ENCODE results near the gene HLA-DQB2. TPM values are rescaled to one million over a fixed set of nuclear protein-coding genes. Genes with fewer than 3 reads are reported as not detected.
A peak's percentile ranks its signal among the peaks of the same experiment; 100 is the strongest.
"Not testable (repeated sequence)": the region's sequence is repeated elsewhere in the genome, so short reads cannot be mapped to it uniquely, and the experiment has no call there.

The HLA-DQB2 gene
- total RNA-seq, 4 donors from 2014 or later: 0.41 to 9.8 TPM; not detected in 2

DNA sequence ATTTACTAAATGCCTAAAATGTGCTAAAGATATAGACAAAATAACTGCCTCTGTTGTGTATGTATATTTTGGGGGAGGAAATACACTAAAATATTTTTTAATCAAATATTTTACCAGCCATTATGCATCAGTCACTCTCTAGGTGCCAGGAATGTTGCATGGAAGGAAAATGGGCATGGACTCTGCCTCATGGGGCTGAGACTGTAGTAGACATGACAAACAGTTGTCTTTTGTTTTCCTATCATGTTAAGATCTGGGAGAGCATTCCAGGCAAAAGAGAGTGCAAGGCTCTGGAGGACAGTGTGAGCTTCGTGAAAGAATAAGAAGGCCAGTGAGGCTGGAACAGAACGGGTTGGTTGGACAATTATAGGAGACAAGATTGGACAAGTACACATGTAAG is 27.0 kb upstream of the HLA-DQB2 start:
- Histone ChIP-seq H3K27ac (no peak overlapping the region), H3K27me3 (peaks cover 4 to 6% of the 10 kb centered on the region in 2 donors), H3K4me1 (no peaks in the 10 kb centered on the region), H3K36me3 (no peaks in the 10 kb centered on the region), H3K4me3 (no peak overlapping the region), H3K9me3 (no peaks in the 10 kb centered on the region)
- no peak for TF ChIP-seq POLR2A (IDR thresholded peaks at IDR 0.05)
- TF ChIP-seq, protein P1, sequence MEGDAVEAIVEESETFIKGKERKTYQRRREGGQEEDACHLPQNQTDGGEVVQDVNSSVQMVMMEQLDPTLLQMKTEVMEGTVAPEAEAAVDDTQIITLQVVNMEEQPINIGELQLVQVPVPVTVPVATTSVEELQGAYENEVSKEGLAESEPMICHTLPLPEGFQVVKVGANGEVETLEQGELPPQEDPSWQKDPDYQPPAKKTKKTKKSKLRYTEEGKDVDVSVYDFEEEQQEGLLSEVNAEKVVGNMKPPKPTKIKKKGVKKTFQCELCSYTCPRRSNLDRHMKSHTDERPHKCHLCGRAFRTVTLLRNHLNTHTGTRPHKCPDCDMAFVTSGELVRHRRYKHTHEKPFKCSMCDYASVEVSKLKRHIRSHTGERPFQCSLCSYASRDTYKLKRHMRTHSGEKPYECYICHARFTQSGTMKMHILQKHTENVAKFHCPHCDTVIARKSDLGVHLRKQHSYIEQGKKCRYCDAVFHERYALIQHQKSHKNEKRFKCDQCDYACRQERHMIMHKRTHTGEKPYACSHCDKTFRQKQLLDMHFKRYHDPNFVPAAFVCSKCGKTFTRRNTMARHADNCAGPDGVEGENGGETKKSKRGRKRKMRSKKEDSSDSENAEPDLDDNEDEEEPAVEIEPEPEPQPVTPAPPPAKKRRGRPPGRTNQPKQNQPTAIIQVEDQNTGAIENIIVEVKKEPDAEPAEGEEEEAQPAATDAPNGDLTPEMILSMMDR (IDR thresholded peaks at IDR 0.05): no peak
- no peak for DNase-seq
- intact Hi-C loops (cut with DNase I; ENCODE audit: low total_unique reads): loop anchor here (10.0 kb wide), 1 partner anchor 376 kb away; no protein-coding TSS in a partner anchor

DNA sequence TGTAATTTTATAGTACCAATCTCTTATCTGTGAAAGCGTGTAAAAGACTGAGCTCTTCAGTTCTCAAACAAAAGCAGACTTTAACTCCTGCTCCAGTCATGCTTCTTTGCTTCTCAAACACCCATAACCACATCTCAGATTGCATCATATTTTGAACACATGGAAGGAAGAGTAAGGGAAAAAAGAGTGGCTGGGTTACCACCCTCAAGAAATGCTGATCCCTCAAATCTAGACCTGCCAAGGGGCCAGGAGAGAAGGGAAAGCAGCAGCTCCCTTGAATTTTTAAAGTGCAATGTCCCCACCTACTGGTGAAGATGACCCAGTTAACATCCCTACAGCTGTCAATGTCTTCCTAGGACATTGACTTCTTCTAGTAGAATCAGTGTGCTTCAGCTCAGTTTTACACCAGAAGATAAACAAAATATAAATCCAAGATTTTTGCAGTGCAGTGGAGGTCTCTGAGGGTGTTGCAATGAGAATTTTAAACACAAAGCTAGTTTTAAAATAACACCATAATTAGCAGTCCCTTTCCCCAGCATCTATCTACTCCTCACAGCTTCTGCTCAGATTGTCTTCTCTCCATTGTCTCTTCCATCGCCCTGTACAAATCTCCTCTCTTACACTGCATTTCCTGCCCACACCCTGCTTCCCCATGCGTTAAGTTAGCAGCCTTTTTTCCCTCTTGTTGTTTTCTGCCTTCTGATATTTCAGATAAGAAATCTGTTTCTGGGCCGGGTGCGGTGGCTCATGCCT is 22.6 kb upstream of the HLA-DQB2 start:
- H3K27ac ChIP-seq: no peak overlapping the region
- H3K9me3 ChIP-seq: no peaks in the 10 kb centered on the region
- no peaks in the 10 kb centered on the region for H3K4me1 ChIP-seq
- intact Hi-C loops (cut with DNase I; ENCODE audit: low total_unique reads): no loop called here
- H3K36me3 ChIP-seq: no peaks in the 10 kb centered on the region
- H3K27me3 ChIP-seq: peaks cover 0 to 6% of the 10 kb centered on the region in 2 donors
- no peak overlapping the region for H3K4me3 ChIP-seq
- peak in 1 of 2 donors; percentile 22 for DNase-seq
- no peak for TF ChIP-seq POLR2A (IDR thresholded peaks at IDR 0.05)
- TF ChIP-seq, protein P1 (IDR thresholded peaks at IDR 0.05): peak; percentile 31 to 60 (median 46)

DNA sequence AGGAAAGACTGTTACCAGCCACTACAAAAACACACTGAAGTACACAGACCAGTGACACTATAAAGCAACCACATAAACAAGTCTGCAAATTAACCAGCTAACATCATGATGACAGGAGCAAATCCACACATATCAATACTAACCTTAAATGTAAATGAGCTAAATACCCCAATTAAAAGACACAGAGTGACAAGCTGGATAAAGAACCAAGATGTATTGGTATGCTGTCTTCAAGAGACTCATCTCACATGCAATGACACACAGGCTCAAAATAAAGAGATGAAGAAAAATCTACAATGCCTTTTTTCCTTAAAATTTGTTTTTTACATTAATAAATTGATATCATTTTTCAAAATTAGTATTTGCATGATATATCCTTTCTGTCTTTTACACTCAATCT is 19.6 kb upstream of the HLA-DQB2 start:
- H3K4me1 ChIP-seq; DNase-seq; H3K27me3 ChIP-seq; intact Hi-C loops (cut with DNase I; ENCODE audit: low total_unique reads); H3K36me3 ChIP-seq; H3K27ac ChIP-seq; H3K9me3 ChIP-seq; H3K4me3 ChIP-seq: not testable (repeated sequence)

DNA sequence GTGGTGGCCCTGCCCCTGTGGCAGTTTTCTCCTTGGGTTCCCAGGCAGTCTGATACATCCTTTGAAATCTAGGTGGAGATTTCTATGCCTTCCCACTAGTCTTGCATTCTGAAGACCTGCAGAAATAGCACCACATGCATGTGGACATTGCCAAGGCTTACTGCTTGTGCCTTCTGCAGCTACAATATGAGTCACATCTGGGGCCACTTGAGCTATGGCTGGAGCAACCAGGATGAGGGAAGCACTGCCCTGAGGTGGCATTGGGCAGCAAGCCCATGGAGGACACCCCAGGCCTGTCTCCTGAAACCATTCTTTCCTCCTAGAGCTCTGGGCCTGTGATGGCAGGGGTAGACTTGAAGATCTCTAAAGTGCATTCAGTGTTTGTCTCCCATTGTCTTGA is 15.7 kb upstream of the HLA-DQB2 start:
- H3K4me3 ChIP-seq: no peak overlapping the region
- H3K4me1 ChIP-seq: no peaks in the 10 kb centered on the region
- intact Hi-C loops (cut with DNase I; ENCODE audit: low total_unique reads): no loop called here

DNA sequence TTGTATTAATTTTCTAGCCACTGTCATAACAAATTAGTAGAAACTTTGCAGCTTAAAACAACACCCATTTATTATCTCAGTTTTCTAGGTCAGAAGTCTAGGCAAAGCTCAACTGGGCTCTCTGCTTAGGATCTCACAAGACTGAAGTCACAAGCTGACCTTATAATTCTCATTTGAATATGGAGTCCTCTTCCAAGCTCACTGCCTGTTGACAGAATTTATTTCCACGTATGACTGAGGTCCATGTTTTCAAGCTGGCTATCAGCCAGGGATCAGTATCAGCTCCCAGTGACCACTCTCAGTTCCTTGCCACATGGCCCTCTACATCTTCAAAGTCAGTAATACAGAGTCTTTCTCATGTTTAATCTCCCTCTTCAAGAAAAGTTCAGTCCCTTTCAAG is 11.7 kb upstream of the HLA-DQB2 start:
- no peaks in the 10 kb centered on the region for H3K27me3 ChIP-seq
- no peaks in the 10 kb centered on the region for H3K36me3 ChIP-seq
- intact Hi-C loops (cut with DNase I; ENCODE audit: low total_unique reads): no loop called here
- H3K9me3 ChIP-seq: no peaks in the 10 kb centered on the region
- no peak for DNase-seq
- H3K27ac ChIP-seq: no peak overlapping the region
- H3K4me1 ChIP-seq: no peaks in the 10 kb centered on the region
- TF ChIP-seq, protein P1 (IDR thresholded peaks at IDR 0.05): no peak
- TF ChIP-seq POLR2A (IDR thresholded peaks at IDR 0.05): no peak
- H3K4me3 ChIP-seq: no peak overlapping the region

More for the DNA sequence above, 15.7 kb upstream of the HLA-DQB2 start:
- TF ChIP-seq, protein P1 (IDR thresholded peaks at IDR 0.05): no peak
- no peak for TF ChIP-seq POLR2A (IDR thresholded peaks at IDR 0.05)
- Histone ChIP-seq H3K27me3 (no peaks in the 10 kb centered on the region), H3K27ac (no peak overlapping the region), H3K36me3 (no peaks in the 10 kb centered on the region), H3K9me3 (no peaks in the 10 kb centered on the region)
- no peak for DNase-seq

Data from uterus (tissue), 4 donors.